CD4-positive, alpha-beta T cell (primary cell): ENCODE data around the gene MRPS15. TPM values are rescaled to one million over a fixed set of nuclear protein-coding genes. Genes with fewer than 3 reads are reported as not detected.

Experiments
- ATAC-seq: fragments of 200-7000 bp; cut with Tn5 transposase; one replicate; pipeline ENCODE4 v1.10.0; 2022; ENCODE audit warnings: mild to moderate bottlenecking; ENCODE audit not compliant: poor library complexity
- CTCF ChIA-PET: fragments of 350-600 bp; sonication (Branson Sonifier 250); formaldehyde crosslinking; loops from one replicate; lab custom pipeline; 2021; ENCODE audit warnings: antibody characterized with exemption, inconsistent platforms; lab: Charles Lee
- POLR2A ChIA-PET: fragments of 350-600 bp; sonication (Branson Sonifier 250); formaldehyde crosslinking; loops from one replicate; lab custom pipeline; 2021; ENCODE audit warnings: antibody characterized with exemption, inconsistent platforms; lab: Charles Lee
- DNase-seq, 14 experiments: peaks; one replicate each; pipeline ENCODE4 v3.0.0-alpha.2; 2013 to 2020; ENCODE audit warnings: mixed read lengths in 2 of 14
- H3K27ac ChIP-seq, 2 donors: one replicate each; pipeline versions ENCODE4 v1.5.1 to v1.7.0; 2013; ENCODE audit warnings: low read length in 2 of 2, low read depth in 1 of 2, mild to moderate bottlenecking in 1 of 2
- H3K27me3 ChIP-seq, 2 experiments: 1 replicate in 1 of 2; 2 replicates in 1 of 2; pipeline versions ENCODE4 v1.6.1 to v1.7.0; 2013; ENCODE audit warnings: low read length in 2 of 2, control low read depth in 1 of 2, mild to moderate bottlenecking in 1 of 2, moderate library complexity in 1 of 2; ENCODE audit not compliant: insufficient read depth in 2 of 2, control insufficient read depth in 1 of 2
- H3K36me3 ChIP-seq: one replicate; pipeline ENCODE4 v1.6.1; 2013; ENCODE audit warnings: low read length, control low read depth; ENCODE audit not compliant: insufficient read depth
- H3K4me1 ChIP-seq: one replicate; pipeline ENCODE4 v1.6.1; 2013; ENCODE audit warnings: low read length, control low read depth; ENCODE audit not compliant: insufficient read depth
- H3K4me3 ChIP-seq: one replicate; pipeline ENCODE4 v1.5.1; 2013; ENCODE audit warnings: mild to moderate bottlenecking, low read length, moderate library complexity
- H3K9me3 ChIP-seq, 2 experiments: 1 replicate in 1 of 2; 2 replicates in 1 of 2; pipeline versions ENCODE4 v1.6.1 to v1.7.0; 2013; ENCODE audit warnings: low read length in 2 of 2, mild to moderate bottlenecking in 2 of 2, control low read depth in 1 of 2, moderate library complexity in 1 of 2; ENCODE audit not compliant: control insufficient read depth in 1 of 2, insufficient read depth in 1 of 2
- H3K27ac Mint-ChIP-seq: one replicate; pipeline ENCODE4 v1.8.0; 2020; ENCODE audit warnings: mixed read lengths
- H3K27me3 Mint-ChIP-seq: one replicate; pipeline ENCODE4 v1.8.0; 2021; ENCODE audit warnings: mixed read lengths
- H3K36me3 Mint-ChIP-seq: one replicate; pipeline ENCODE4 v1.8.0; 2021; ENCODE audit warnings: low read depth, mixed read lengths
- H3K4me1 Mint-ChIP-seq: one replicate; pipeline ENCODE4 v1.8.0; 2021; ENCODE audit warnings: low read depth, mixed read lengths
- H3K4me3 Mint-ChIP-seq: one replicate; pipeline ENCODE4 v1.8.0; 2020; ENCODE audit warnings: mild to moderate bottlenecking, mixed read lengths
- H3K9me3 Mint-ChIP-seq: one replicate; pipeline ENCODE4 v1.8.0; 2020; ENCODE audit warnings: mixed read lengths
- intact Hi-C, 2 experiments: fragments of 100-400 bp; cut with DNase I in 1 of 2; cut with micrococcal nuclease in 1 of 2; formaldehyde crosslinking; loops; one replicate each; pipeline versions ENCODE4 v1.15.1 to v1.9.0; 2023 to 2025; cut with DNase I, micrococcal nuclease
- total RNA-seq, 174 experiments: library from RNA in 2 of 174; stranded (reverse) in 2 of 174; gene quantifications; one replicate each; pipeline ENCODE4 v1.2.3 and lab custom pipeline; 2021 to 2026
- TF ChIP-seq, protein P1 (sequence below): fragments of 200-600 bp; IDR thresholded peaks from one replicate; pipeline ENCODE4 v1.8.0; 2022; ENCODE audit warnings: antibody characterized with exemption, mild to moderate bottlenecking

MRPS15 gene
- total RNA-seq, 2 experiments from 2014 or later: 35.4 to 36.4 TPM

DNA sequence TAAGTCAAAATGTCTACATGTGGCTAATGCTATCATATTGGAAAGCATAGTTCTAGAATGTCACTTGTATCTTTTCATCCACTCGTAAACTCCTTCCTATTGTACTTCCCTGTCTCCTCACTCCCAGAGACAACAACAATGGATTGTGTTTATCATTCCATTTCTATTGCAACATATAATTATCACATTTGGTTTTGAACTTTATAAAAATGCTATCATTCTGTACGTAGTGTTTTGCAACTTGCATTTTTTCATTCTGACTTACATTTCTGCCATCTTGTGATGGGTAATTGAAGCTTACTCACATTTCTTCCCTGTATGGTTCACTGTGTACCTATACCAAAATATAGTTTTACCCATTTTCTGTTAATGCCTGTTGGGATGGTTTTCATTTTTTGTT is 33.0 kb upstream of the MRPS15 start:
- Histone ChIP-seq H3K27ac (no peak overlapping the region), H3K4me1 (no peaks in the 10 kb centered on the region), H3K36me3 (no peaks in the 10 kb centered on the region), H3K4me3 (no peak overlapping the region), H3K27me3 (no peaks in the 10 kb centered on the region), H3K9me3 (no peaks in the 10 kb centered on the region)
- POLR2A ChIA-PET: no interaction called here
- CTCF ChIA-PET: no interaction called here
- ATAC-seq (no peak), DNase-seq (no peak)
- H3K27me3 Mint-ChIP-seq: peaks cover 6% of the 10 kb centered on the region
- TF ChIP-seq, protein P1, sequence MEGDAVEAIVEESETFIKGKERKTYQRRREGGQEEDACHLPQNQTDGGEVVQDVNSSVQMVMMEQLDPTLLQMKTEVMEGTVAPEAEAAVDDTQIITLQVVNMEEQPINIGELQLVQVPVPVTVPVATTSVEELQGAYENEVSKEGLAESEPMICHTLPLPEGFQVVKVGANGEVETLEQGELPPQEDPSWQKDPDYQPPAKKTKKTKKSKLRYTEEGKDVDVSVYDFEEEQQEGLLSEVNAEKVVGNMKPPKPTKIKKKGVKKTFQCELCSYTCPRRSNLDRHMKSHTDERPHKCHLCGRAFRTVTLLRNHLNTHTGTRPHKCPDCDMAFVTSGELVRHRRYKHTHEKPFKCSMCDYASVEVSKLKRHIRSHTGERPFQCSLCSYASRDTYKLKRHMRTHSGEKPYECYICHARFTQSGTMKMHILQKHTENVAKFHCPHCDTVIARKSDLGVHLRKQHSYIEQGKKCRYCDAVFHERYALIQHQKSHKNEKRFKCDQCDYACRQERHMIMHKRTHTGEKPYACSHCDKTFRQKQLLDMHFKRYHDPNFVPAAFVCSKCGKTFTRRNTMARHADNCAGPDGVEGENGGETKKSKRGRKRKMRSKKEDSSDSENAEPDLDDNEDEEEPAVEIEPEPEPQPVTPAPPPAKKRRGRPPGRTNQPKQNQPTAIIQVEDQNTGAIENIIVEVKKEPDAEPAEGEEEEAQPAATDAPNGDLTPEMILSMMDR: no peak
- H3K36me3 Mint-ChIP-seq: no peaks in the 10 kb centered on the region
- H3K27ac Mint-ChIP-seq: no peak overlapping the region
- H3K9me3 Mint-ChIP-seq: no peaks in the 10 kb centered on the region
- intact Hi-C loops: no loop called here
- H3K4me1 Mint-ChIP-seq: no peaks in the 10 kb centered on the region
- no peak overlapping the region for H3K4me3 Mint-ChIP-seq

GRCh38 chr1:36494971-36495370 is 30.8 kb upstream of the MRPS15 start:
- Histone ChIP-seq H3K4me3 (no peak overlapping the region), H3K27me3 (no peaks in the 10 kb centered on the region), H3K4me1 (no peaks in the 10 kb centered on the region), H3K27ac (no peak overlapping the region), H3K36me3 (no peaks in the 10 kb centered on the region), H3K9me3 (no peaks in the 10 kb centered on the region)
- intact Hi-C loops: no loop called here
- Mint-ChIP-seq H3K4me1 (peaks cover 9% of the 10 kb centered on the region), H3K27ac (no peak overlapping the region), H3K27me3 (no peaks in the 10 kb centered on the region), H3K4me3 (no peak overlapping the region), H3K9me3 (no peaks in the 10 kb centered on the region), H3K36me3 (no peaks in the 10 kb centered on the region)
- TF ChIP-seq, protein P1: no peak
- ATAC-seq (no peak), DNase-seq (no peak)
- CTCF ChIA-PET: no interaction called here
- POLR2A ChIA-PET: no interaction called here

GRCh38 chr1:36493524-36493923 is 29.3 kb upstream of the MRPS15 start:
- Histone ChIP-seq H3K4me3 (no peak overlapping the region), H3K4me1 (no peaks in the 10 kb centered on the region), H3K9me3 (no peaks in the 10 kb centered on the region), H3K27ac (no peak overlapping the region), H3K36me3 (no peaks in the 10 kb centered on the region), H3K27me3 (peaks cover 0 to 3% of the 10 kb centered on the region in 2 experiments)
- ChIA-PET CTCF (no interaction called here), POLR2A (no interaction called here)
- no peaks in the 10 kb centered on the region for H3K9me3 Mint-ChIP-seq
- H3K27ac Mint-ChIP-seq: no peak overlapping the region
- H3K4me1 Mint-ChIP-seq: peaks cover 9% of the 10 kb centered on the region
- no peak for ATAC-seq
- no peak overlapping the region for H3K4me3 Mint-ChIP-seq
- no peaks in the 10 kb centered on the region for H3K36me3 Mint-ChIP-seq
- TF ChIP-seq, protein P1: no peak
- intact Hi-C loops: no loop called here
- no peaks in the 10 kb centered on the region for H3K27me3 Mint-ChIP-seq
- DNase-seq: no peak
